ENCODE measurements around the gene KLHDC4.

DNA sequence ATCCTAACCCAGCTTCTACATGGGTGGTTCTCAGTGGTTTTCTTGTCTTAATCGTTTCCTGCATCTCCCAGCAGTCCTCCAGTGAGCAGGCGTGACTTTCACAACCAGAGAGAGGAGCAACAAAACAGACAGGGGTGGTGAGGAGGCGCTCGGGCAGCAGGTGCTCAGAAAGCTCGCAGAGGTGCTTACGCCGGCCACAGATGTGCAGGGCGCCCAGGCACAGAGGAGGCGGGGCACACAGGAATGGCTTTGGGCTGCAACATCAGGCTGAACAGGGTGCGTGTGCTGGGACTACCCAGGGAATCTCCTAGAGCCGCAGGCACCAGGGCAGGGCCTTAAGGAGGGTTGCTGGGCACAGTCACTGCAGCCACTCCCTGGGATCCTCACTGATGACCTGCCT is 32.6 kb downstream of the KLHDC4 start:
- TF ChIP-seq ZNF609 (CRISPR knock-in tag; IDR thresholded peaks at IDR 0.05; ENCODE audit: borderline replicate concordance) = no peak
- no peak for TF ChIP-seq GATAD2A (IDR thresholded peaks at IDR 0.05)
- no peak for TF ChIP-seq CREB1 (IDR thresholded peaks at IDR 0.05)
- TF ChIP-seq CREB1 (CRISPR knock-in tag; IDR thresholded peaks at IDR 0.05) = no peak
- TF ChIP-seq YY1 (IDR thresholded peaks at IDR 0.05; ENCODE audit: borderline replicate concordance in 1 of 3, control insufficient read depth in 1 of 3, extremely low read depth in 1 of 3, insufficient read depth in 3 of 3, insufficient read length in 1 of 3, insufficient replicate concordance in 2 of 3, low read depth in 1 of 3, low read length in 2 of 3) = no peak
- TF ChIP-seq DACH1 (IDR thresholded peaks at IDR 0.05; ENCODE audit: partially characterized antibody) = no peak
- no peak for TF ChIP-seq NFIC (IDR thresholded peaks at IDR 0.05)
- no peak for TF ChIP-seq CEBPG (CRISPR knock-in tag; IDR thresholded peaks at IDR 0.05)
- no peak for TF ChIP-seq CEBPG (tag; conservative IDR thresholded peaks at IDR 0.05 in 1 of 2, IDR thresholded peaks at IDR 0.05 in 1 of 2)
- no peak for TF ChIP-seq CTCF (IDR thresholded peaks at IDR 0.05 in 2 of 3, conservative IDR thresholded peaks at IDR 0.05 in 1 of 3; ENCODE audit: insufficient read depth in 2 of 3, low read depth in 1 of 3, low read length in 3 of 3)
